Coronary artery (tissue), 2 donors: ENCODE data around the gene CAMSAP2.

Experiments used
- DNase-seq: peaks from one replicate; pipeline ENCODE4 v3.0.0-alpha.2; 2017; ENCODE audit warnings: low spot score
- H3K27ac ChIP-seq, 2 donors: fragments of 200-600 bp; sonication (generic); one replicate each; pipeline ENCODE4 v1.5.1; 2016 to 2019
- H3K4me3 ChIP-seq: fragments of 200-600 bp; sonication (generic); 2 replicates; pipeline ENCODE4 v1.5.1; 2016; ENCODE audit warnings: mild to moderate bottlenecking, moderate library complexity
- CTCF ChIP-seq: fragments of 200-600 bp; sonication (generic); IDR thresholded peaks from one replicate; pipeline ENCODE4 v1.5.1; 2019; ENCODE audit warnings: antibody characterized with exemption

CAMSAP2 gene

GRCh38 chr1:200873671-200874397 is 135.1 kb downstream of the CAMSAP2 start:
- peak; percentile 67 for DNase-seq
- TF ChIP-seq CTCF, result no peak
- Histone ChIP-seq H3K27ac (no peak overlapping the region), H3K4me3 (peak overlapping the region; percentile 68)

- Histone ChIP-seq H3K27ac (no peak overlapping the region), H3K4me3 (no peak overlapping the region)
- no peak for TF ChIP-seq CTCF
- DNase-seq, result no peak
Observed at GRCh38 chr1:200874694-200875093, 136.0 kb downstream of the CAMSAP2 start.

- Histone ChIP-seq H3K27ac (no peak overlapping the region), H3K4me3 (no peak overlapping the region)
- TF ChIP-seq CTCF, result no peak
- no peak for DNase-seq
Observed at GRCh38 chr1:200875416-200875815, 136.7 kb downstream of the CAMSAP2 start.

- DNase-seq, result no peak
- H3K27ac ChIP-seq, result no peak overlapping the region
- no peak for TF ChIP-seq CTCF
- H3K4me3 ChIP-seq, result no peak overlapping the region
Observed at GRCh38 chr1:200877010-200877409, 138.3 kb downstream of the CAMSAP2 start.

GRCh38 chr1:200877839-200878551 is 139.3 kb downstream of the CAMSAP2 start:
- H3K27ac ChIP-seq, result no peak overlapping the region
- H3K4me3 ChIP-seq, result no peak overlapping the region
- no peak for DNase-seq
- no peak for TF ChIP-seq CTCF

GRCh38 chr1:200880212-200880611 is 141.5 kb downstream of the CAMSAP2 start:
- H3K4me3 ChIP-seq, result no peak overlapping the region
- H3K27ac ChIP-seq, result no peak overlapping the region
- no peak for DNase-seq
- TF ChIP-seq CTCF, result no peak

GRCh38 chr1:200883118-200883517 is 144.4 kb downstream of the CAMSAP2 start:
- Histone ChIP-seq H3K27ac (no peak overlapping the region), H3K4me3 (no peak overlapping the region)
- DNase-seq, result no peak
- no peak for TF ChIP-seq CTCF
